Heart left ventricle (tissue), 16 donors: ENCODE measurements around the gene CRY2. TPM values are rescaled to one million over a fixed set of nuclear protein-coding genes. Genes with fewer than 3 reads are reported as not detected.

Experiments used
- ATAC-seq, 4 donors: fragments of 200-7000 bp; cut with Tn5 transposase; one replicate each; pipeline ENCODE4 v1.9.1; 2020 to 2022; ENCODE audit warnings: moderate library complexity in 4 of 4, mild to moderate bottlenecking in 3 of 4, moderate number of reproducible peaks in 1 of 4
- DNase-seq, 5 donors: peaks; one replicate each; pipeline ENCODE4 v3.0.0-alpha.2; 2020
- H3K27ac ChIP-seq, 12 donors: fragments of 200-600 bp; sonication (generic) in 4 of 12; one replicate each; pipeline versions ENCODE4 v1.5.0 to v1.8.0; 2016 to 2022; ENCODE audit warnings: mild to moderate bottlenecking in 2 of 12
- H3K27me3 ChIP-seq, 9 donors: fragments of 200-600 bp; sonication (generic) in 2 of 9; one replicate each; pipeline versions ENCODE4 v1.5.1 to v1.8.0; 2016 to 2022; ENCODE audit warnings: mild to moderate bottlenecking in 3 of 9
- H3K36me3 ChIP-seq, 9 donors: fragments of 200-600 bp; sonication (generic) in 2 of 9; one replicate each; pipeline versions ENCODE4 v1.5.0 to v1.8.0; 2018 to 2022; ENCODE audit warnings: mild to moderate bottlenecking in 2 of 9
- H3K4me1 ChIP-seq, 12 donors: fragments of 200-600 bp; sonication (generic) in 4 of 12; one replicate each; pipeline versions ENCODE4 v1.5.0 to v1.8.0; 2016 to 2022; ENCODE audit warnings: mild to moderate bottlenecking in 3 of 12
- H3K4me3 ChIP-seq, 12 donors: fragments of 200-600 bp; sonication (generic) in 4 of 12; one replicate each; pipeline versions ENCODE4 v1.5.0 to v1.8.0; 2017 to 2022; ENCODE audit warnings: mild to moderate bottlenecking in 9 of 12, moderate library complexity in 4 of 12
- H3K9me3 ChIP-seq, 12 donors: fragments of 200-600 bp; sonication (generic) in 4 of 12; one replicate each; pipeline versions ENCODE4 v1.5.0 to v1.8.0; 2016 to 2022; ENCODE audit warnings: mild to moderate bottlenecking in 1 of 12
- POLR2A ChIP-seq, 2 donors: fragments of 450-650 bp; IDR thresholded peaks; one replicate each; pipeline ENCODE4 v1.6.1; 2017; ENCODE audit warnings: antibody characterized with exemption in 2 of 2, mild to moderate bottlenecking in 2 of 2, moderate library complexity in 2 of 2
- WGBS, 4 donors: extraction: QIAGEN DNeasy Blood & Tissue Kit in 2 of 4; methylation state at CpG; one replicate each; pipeline versions ENCODE4 v1.1.5 to v1.1.7; 2013 to 2018; 5-methylcytosine and 5-hydroxymethylcytosine counted together
- intact Hi-C, 10 donors: fragments of 100-400 bp; cut with DNase I; formaldehyde crosslinking; loops; one replicate each; pipeline versions ENCODE4 v1.11.1 to v1.14.2; 2022
- polyA plus RNA-seq, 2 donors: library from polyadenylated mRNA; stranded (reverse); fragments of 200-250 nt; gene quantifications; one replicate each; pipeline ENCODE4 v1.2.3, GENCODE V29; 2013
- total RNA-seq, 9 donors: library from RNA; depleted of rRNA in 2 of 9; stranded (reverse); fragments of >200 nt in 2 of 9; fragmentation: NEBNext Ultra II Directional in 3 of 9; extraction: Animal tissue kit (Norgen Biotek cat#: 25700) in 3 of 9; gene quantifications; one replicate each; pipeline versions ENCODE4 v1.1.0 to v1.2.4, GENCODE V29; 2016 to 2023
- TF ChIP-seq, protein P1 (sequence below), 12 donors: fragments of 200-600 bp; sonication (generic) in 4 of 12; IDR thresholded peaks; one replicate each; pipeline versions ENCODE4 v1.5.0 to v1.8.0; 2018 to 2022; ENCODE audit warnings: antibody characterized with exemption in 12 of 12, mild to moderate bottlenecking in 5 of 12
- donor health status: ischemic (EF 13 %, LVEDD 7.1; RV severe dilation, severe dysfunction).
- donor health status: healthy with polysubstance abuse.
- donor health status: DM: no; HTN: yes; CAD: no.
- donor health status: DM: no; HTN: no; CAD: no.
- donor health status: ischemic (EF 25% LVEDD 6.9; RV normal size, moderate dysfunction).
- donor health status: ischemic (EF 25% LVEDD 5.7; RV mildly dilated, moderate dysfunction).
- donor health status: healthy.
- donor health status: DM: yes; HTN: yes; CAD: no.
- donor health status: ischemic (EF 35%, LVEDD 5.7; RV mildly dilated, moderate dysfunction).
- donor health status: nonischemic (EF 11% LVEDD 7.7; RV severe dilation, severe dysfunction).
- donor health status: DM: yes; HTN: yes; CAD: no.
- donor health status: PGD.
- donor health status: ischemic (EF 29% LVEDD 5.4; RV normal size, mild dysfunction).
- donor health status: nonischemic (EF 23%, LVEDD 6.1; RV moderate dilation, normal function).

The CRY2 gene
- total and polyA plus RNA-seq, 11 donors = 23.2 to 132 (median 70.3) TPM

DNA sequence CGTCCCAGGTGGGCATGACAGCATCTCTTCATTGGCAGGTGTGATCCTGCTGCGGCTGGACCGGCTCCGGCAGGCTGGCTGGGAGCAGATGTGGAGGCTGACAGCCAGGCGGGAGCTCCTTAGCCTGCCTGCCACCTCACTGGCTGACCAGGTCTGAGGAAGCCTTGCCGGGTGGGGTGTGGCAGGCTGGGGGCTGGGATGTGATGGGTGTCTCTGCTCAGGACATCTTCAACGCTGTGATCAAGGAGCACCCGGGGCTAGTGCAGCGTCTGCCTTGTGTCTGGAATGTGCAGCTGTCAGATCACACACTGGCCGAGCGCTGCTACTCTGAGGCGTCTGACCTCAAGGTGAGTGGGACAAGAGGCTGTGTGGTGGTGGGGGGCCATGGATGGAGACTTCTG lies 78.7 kb downstream of the CRY2 start:
- Histone ChIP-seq H3K27ac (no peak overlapping the region), H3K4me1 (peaks cover 3 to 34% (median 17%) of the 10 kb centered on the region in 12 donors), H3K27me3 (peaks cover 14 to 32% (median 17%) of the 10 kb centered on the region in 9 donors), H3K4me3 (no peak overlapping the region), H3K9me3 (no peaks in the 10 kb centered on the region), H3K36me3 (peaks cover 0 to 1% (median 0%) of the 10 kb centered on the region in 9 donors)
- intact Hi-C loops = no loop called here
- TF ChIP-seq, protein P1, sequence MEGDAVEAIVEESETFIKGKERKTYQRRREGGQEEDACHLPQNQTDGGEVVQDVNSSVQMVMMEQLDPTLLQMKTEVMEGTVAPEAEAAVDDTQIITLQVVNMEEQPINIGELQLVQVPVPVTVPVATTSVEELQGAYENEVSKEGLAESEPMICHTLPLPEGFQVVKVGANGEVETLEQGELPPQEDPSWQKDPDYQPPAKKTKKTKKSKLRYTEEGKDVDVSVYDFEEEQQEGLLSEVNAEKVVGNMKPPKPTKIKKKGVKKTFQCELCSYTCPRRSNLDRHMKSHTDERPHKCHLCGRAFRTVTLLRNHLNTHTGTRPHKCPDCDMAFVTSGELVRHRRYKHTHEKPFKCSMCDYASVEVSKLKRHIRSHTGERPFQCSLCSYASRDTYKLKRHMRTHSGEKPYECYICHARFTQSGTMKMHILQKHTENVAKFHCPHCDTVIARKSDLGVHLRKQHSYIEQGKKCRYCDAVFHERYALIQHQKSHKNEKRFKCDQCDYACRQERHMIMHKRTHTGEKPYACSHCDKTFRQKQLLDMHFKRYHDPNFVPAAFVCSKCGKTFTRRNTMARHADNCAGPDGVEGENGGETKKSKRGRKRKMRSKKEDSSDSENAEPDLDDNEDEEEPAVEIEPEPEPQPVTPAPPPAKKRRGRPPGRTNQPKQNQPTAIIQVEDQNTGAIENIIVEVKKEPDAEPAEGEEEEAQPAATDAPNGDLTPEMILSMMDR (IDR thresholded peaks at IDR 0.05) = no peak
- TF ChIP-seq POLR2A (IDR thresholded peaks at IDR 0.05) = no peak
- 44 to 64% (median 58%) methylated on average over 10 to 12 of the region's 12 CpGs for WGBS, 4 donors
- DNase-seq (no peak), ATAC-seq (no peak)

DNA sequence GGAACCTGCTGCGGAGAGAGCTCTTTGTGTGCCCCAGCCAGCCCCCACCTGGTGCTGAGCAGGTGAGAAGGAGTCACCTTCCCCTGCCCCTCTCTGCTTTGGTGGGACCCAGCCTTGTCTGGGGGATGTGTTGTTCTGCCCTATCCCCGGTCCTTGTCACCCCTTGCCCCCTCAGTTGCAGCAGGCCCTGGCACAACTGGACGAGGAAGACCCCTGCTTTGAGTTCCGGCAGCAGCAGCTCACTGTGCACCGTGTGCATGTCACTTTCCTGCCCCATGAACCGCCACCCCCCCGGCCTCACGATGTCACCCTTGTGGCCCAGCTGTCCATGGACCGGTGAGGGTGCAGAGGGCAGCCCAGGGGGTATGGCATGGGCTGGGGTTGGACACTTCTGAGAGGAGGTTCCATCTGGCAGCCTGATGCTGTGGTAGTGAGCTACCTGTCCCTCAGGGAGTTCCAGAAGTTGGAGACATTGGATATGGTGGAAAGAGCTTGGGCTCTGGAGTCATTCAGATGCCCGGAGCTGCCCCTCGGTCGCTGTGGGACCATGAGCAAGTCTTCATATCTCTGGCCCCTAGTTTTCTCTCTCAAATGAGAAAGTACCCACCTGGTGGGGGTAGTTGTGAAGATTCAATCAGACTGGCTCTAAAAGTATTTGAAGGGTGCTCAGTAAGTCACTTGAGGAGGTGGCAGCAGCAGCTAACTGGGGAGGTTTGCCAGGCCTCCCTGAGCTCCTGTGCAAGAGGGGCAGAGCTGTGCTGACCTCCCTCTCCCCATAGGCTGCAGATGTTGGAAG lies 79.5 kb downstream of the CRY2 start:
- peaks cover 0 to 8% (median 3%) of the 10 kb centered on the region in 9 donors for H3K36me3 ChIP-seq
- intact Hi-C loops = no loop called here
- ATAC-seq (no peak), DNase-seq (peak in 2 of 5 donors; percentile 4 to 40)
- no peaks in the 10 kb centered on the region for H3K9me3 ChIP-seq
- peaks cover 13 to 29% (median 17%) of the 10 kb centered on the region in 9 donors for H3K27me3 ChIP-seq
- WGBS, 4 donors = 84 to 94% (median 88%) methylated on average over 10 to 12 of the region's 12 CpGs
- peaks cover 3 to 40% (median 16%) of the 10 kb centered on the region in 12 donors for H3K4me1 ChIP-seq
- no peak overlapping the region for H3K4me3 ChIP-seq
- no peak for TF ChIP-seq POLR2A (IDR thresholded peaks at IDR 0.05)
- TF ChIP-seq, protein P1 (IDR thresholded peaks at IDR 0.05) = no peak
- H3K27ac ChIP-seq = peak overlapping the region in 1 of 12 donors; percentile 37

DNA sequence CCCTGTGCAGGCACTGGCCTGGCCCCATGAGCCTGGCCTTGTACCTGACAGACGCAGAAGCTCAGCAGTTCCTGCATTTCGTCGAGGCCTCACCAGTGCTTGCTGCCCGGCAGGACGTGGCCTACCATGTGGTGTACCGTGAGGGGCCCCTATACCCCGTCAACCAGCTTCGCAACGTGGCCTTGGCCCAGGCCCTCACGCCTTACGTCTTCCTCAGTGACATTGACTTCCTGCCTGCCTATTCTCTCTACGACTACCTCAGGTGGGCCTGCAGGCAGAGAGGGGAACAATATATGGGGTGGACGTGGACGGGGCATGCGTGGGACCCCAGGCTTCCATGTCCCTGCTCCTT lies 80.0 kb downstream of the CRY2 start:
- DNase-seq = peak in 1 of 5 donors; percentile 40

More for the DNA sequence above, 80.0 kb downstream of the CRY2 start:
- intact Hi-C loops = no loop called here
- Histone ChIP-seq H3K36me3 (peaks cover 0 to 14% (median 9%) of the 10 kb centered on the region in 9 donors), H3K4me3 (no peak overlapping the region), H3K4me1 (peaks cover under 1 to 34% (median 12%) of the 10 kb centered on the region in 12 donors), H3K27ac (peak overlapping the region in 1 of 12 donors; percentile 37), H3K27me3 (peaks cover 8 to 23% (median 11%) of the 10 kb centered on the region in 9 donors), H3K9me3 (no peaks in the 10 kb centered on the region)
- TF ChIP-seq, protein P1 (IDR thresholded peaks at IDR 0.05) = no peak
- TF ChIP-seq POLR2A (IDR thresholded peaks at IDR 0.05) = no peak
- no peak for ATAC-seq
- WGBS, 4 donors = 77 to 86% (median 81%) methylated on average over 15 of the region's 15 CpGs
